Astrocyte of the cerebellum (primary cell): ENCODE data around the gene KCNAB1.
"Not testable (repeated sequence)": the region's sequence is repeated elsewhere in the genome, so short reads cannot be mapped to it uniquely, and the experiment has no call there.

Experiments
- DNase-seq: peaks from one replicate; pipeline ENCODE4 v3.0.0-alpha.2; 2011; ENCODE audit warnings: low read depth
- H3K4me3 ChIP-seq: 2 replicates; pipeline ENCODE4 v1.5.1; 2011; ENCODE audit warnings: mild to moderate bottlenecking, low read depth, low read length, moderate library complexity
- in situ Hi-C: cut with HindIII; loops from 2 replicates; pipeline ENCODE4 v1.10.0; 2017; ENCODE audit warnings: low sequenced_read_pairs
- TF ChIP-seq, protein P1 (sequence below): IDR thresholded peaks from 2 replicates; pipeline ENCODE4 v1.5.1; 2012; ENCODE audit warnings: low read length, low read depth, moderate library complexity, mild to moderate bottlenecking; ENCODE audit errors: missing control alignments

Gene KCNAB1

DNA sequence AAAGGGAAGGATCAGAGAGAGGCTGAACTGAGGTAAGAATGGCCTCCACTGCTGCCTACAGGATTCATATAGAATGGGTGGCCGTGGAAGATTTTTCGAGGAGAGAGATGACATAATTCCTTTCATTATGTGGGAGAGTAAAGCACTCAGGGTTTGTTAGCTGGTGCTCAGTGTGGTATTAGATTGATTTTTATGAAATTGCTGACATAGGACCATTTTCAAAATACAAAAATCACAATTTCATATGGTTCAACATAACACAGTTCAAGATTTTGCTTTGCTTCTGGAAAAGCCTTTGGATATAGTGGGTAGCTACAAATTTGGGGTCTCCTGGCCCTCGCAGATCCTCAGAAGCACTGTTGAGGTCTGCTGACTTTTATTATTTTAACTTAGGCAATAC, 95.4 kb downstream of the KCNAB1 start:
- TF ChIP-seq, protein P1, sequence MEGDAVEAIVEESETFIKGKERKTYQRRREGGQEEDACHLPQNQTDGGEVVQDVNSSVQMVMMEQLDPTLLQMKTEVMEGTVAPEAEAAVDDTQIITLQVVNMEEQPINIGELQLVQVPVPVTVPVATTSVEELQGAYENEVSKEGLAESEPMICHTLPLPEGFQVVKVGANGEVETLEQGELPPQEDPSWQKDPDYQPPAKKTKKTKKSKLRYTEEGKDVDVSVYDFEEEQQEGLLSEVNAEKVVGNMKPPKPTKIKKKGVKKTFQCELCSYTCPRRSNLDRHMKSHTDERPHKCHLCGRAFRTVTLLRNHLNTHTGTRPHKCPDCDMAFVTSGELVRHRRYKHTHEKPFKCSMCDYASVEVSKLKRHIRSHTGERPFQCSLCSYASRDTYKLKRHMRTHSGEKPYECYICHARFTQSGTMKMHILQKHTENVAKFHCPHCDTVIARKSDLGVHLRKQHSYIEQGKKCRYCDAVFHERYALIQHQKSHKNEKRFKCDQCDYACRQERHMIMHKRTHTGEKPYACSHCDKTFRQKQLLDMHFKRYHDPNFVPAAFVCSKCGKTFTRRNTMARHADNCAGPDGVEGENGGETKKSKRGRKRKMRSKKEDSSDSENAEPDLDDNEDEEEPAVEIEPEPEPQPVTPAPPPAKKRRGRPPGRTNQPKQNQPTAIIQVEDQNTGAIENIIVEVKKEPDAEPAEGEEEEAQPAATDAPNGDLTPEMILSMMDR = no peak
- in situ Hi-C loops = no loop called here
- no peak for DNase-seq

DNA sequence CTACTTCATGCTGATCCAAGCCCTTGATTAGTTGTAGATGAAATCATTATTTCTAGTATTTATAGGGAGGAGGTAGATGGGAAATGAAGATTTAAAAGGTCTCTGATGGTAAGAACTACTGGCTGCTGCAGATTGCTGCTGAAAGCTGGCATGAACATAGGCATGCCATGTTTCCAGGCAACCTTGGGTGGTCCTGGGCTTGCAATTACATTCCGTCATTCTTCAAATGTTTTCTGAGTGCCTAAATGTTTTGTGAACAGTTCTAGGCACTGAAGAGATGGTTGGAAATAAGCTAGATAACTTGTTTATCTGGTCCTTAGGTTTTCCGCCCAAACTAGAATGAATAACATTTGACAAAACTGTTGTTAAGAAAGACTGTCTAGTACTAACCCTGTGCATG, 95.8 kb downstream of the KCNAB1 start:
- H3K4me3 ChIP-seq = no peak overlapping the region
- DNase-seq = no peak
- TF ChIP-seq, protein P1 = no peak
- in situ Hi-C loops = no loop called here

More for the DNA sequence above, 95.4 kb downstream of the KCNAB1 start:
- no peak overlapping the region for H3K4me3 ChIP-seq

DNA sequence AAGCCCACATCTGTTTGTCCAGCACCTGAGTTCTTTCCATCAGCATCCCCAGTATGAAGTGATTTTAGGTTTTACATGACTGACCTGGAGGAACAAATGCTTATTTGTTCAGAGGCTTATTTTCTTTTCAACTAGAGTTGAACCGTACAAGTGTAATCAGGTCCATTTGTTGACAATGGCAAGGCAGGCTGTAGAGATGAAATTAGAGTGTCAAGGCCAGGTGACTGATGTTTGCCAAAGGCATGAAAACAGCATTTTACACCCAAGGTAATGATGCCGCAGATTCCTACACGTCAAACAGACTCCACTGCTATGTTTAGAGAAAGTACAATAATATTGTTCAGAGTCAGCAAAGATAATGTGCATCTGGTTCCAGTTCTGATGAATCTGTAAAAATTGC, 96.5 kb downstream of the KCNAB1 start:
- in situ Hi-C loops = no loop called here
- DNase-seq = no peak
- TF ChIP-seq, protein P1 = no peak
- no peak overlapping the region for H3K4me3 ChIP-seq

DNA sequence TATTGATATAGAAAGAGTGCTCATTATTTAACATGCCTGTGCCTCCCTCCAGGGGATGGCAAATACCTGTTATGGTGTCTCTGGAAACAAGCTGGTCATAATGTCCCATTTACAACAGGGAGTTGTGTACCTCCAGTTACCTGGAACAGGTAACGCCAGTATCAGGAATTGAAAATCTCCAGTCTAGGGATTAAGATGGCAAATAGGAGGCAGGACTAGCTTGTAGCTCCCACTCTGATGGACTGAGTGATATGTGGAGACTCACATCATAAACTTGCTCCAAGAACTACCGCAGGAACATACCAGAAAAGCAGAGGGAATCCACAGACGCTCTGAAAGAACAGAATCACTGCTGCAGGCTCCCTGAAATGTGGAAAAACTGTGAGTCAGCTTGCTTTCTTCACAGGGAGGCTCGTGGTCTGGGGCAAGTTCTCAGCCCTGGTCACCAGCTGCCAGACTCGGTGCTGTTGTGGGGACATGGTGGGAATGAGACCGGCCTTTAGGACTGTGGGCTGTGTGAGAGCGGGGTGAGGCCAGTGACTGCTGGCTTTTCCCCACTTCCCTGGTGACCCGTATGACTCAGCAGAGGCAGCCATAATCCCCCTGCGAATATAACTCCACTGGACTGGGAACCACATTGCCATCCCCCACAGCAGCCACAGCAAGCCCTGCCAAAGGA, 97.4 kb downstream of the KCNAB1 start:
- H3K4me3 ChIP-seq = no peak overlapping the region
- TF ChIP-seq, protein P1 = no peak
- DNase-seq = no peak
- in situ Hi-C loops = no loop called here

DNA sequence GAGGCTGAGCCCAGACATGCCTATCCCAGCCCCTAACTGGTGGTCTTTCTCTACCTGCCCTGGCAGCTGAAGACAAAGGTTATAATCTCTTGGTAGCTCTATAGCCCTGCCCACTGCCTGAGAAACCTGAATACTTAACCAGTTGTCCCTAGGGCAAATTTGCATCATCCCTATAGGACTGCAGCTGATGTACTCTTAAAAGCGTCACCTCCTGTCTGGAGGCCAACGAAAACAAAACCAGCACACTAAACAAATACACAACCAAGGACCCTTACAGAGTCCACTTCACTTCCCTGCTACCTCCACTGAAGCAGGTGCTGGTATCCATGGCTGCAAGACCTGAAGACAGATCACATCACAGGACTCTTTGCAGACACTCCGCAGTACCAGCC, 98.0 kb downstream of the KCNAB1 start:
- in situ Hi-C loops = no loop called here
- no peak for DNase-seq
- no peak overlapping the region for H3K4me3 ChIP-seq
- TF ChIP-seq, protein P1 = no peak

DNA sequence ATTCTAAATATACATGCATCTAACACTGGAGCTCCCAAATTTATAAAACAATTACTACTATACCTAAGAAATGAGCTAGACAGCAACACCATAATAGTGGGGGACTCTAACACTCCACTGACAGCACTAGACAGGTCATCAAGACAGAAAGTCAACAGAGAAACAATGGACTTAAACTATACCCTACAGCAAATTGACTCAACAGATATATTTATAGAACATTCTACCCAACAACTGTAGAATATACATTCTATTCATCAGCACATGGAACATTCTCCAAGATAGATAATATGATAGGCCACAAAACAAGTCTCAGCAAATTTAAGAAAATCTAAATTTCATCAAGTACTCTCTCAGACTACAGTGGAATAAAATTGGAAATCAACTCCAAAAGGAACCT, 102.0 kb downstream of the KCNAB1 start:
- DNase-seq, H3K4me3 ChIP-seq, in situ Hi-C loops: not testable (repeated sequence)

DNA sequence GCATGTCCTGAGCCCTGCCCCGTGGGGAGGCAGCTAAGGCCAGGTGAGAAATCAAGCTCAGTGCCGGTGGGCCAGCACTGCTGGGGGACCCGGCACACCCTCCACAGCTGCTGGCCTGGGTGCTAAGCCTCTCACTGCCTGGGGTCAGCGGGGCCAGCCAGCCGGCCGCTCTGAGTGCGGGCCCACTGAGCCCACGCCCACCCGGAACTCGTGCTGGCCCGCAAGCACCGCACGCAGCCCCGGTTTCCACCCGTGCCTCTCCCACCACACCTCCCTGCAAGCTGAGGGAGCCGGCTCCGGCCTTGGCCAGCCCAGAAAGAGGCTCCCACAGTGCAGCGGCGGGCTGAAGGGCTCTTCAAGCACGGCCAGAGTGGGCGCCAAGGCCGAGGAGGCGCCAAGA, 103.7 kb downstream of the KCNAB1 start:
- DNase-seq, in situ Hi-C loops, H3K4me3 ChIP-seq: not testable (repeated sequence)
